Upper lobe of left lung (tissue), 6 donors: ENCODE data around the gene EEF2K. TPM values are rescaled to one million over a fixed set of nuclear protein-coding genes. Genes with fewer than 3 reads are reported as not detected.

Experiments used
- ATAC-seq, 2 donors: fragments of 200-7000 bp; cut with Tn5 transposase; one replicate each; pipeline ENCODE4 v1.9.1; 2022; ENCODE audit warnings: mild to moderate bottlenecking in 2 of 2, moderate library complexity in 2 of 2; ENCODE audit not compliant: low FRiP score in 2 of 2
- DNase-seq, 2 donors: peaks; one replicate each; pipeline ENCODE4 v3.0.0-alpha.2; 2019 to 2020
- H3K27ac ChIP-seq, 4 donors: fragments of 200-600 bp; sonication (generic); one replicate each; pipeline ENCODE4 v1.5.1; 2016 to 2019
- H3K27me3 ChIP-seq, 4 donors: fragments of 200-600 bp; sonication (generic); one replicate each; pipeline ENCODE4 v1.5.1; 2017 to 2019
- H3K36me3 ChIP-seq, 4 donors: fragments of 200-600 bp; sonication (generic); one replicate each; pipeline ENCODE4 v1.5.1; 2016 to 2019
- H3K4me1 ChIP-seq, 4 donors: fragments of 200-600 bp; sonication (generic); one replicate each; pipeline ENCODE4 v1.5.1; 2018 to 2019
- H3K4me3 ChIP-seq, 4 donors: fragments of 200-600 bp; sonication (generic); one replicate each; pipeline ENCODE4 v1.5.1; 2017 to 2019; ENCODE audit warnings: mild to moderate bottlenecking in 2 of 4, moderate library complexity in 1 of 4
- H3K9me3 ChIP-seq, 4 donors: fragments of 200-600 bp; sonication (generic); one replicate each; pipeline ENCODE4 v1.5.1; 2018 to 2019
- EP300 ChIP-seq, 4 donors: sonication (generic); formaldehyde crosslinking; IDR thresholded peaks; one replicate each; pipeline ENCODE4 v1.5.1; 2017; ENCODE audit warnings: antibody characterized with exemption in 4 of 4, control low read depth in 2 of 4
- POLR2A ChIP-seq, 4 donors: fragments of 450-650 bp; IDR thresholded peaks; one replicate each; pipeline ENCODE4 v1.5.1; 2016 to 2017; ENCODE audit warnings: antibody characterized with exemption in 4 of 4, mild to moderate bottlenecking in 2 of 4
- POLR2AphosphoS5 ChIP-seq, 2 donors: sonication (generic); formaldehyde crosslinking; IDR thresholded peaks; one replicate each; pipeline ENCODE4 v1.5.1; 2017; ENCODE audit warnings: antibody characterized with exemption in 2 of 2
- WGBS, 2 donors: methylation state at CpG; one replicate each; pipeline ENCODE4 v1.1.5; 2017 to 2018; 5-methylcytosine and 5-hydroxymethylcytosine counted together
- total RNA-seq, 6 donors: library from RNA; depleted of rRNA in 4 of 6; stranded (reverse); fragments of >200 nt in 4 of 6; gene quantifications; one replicate each; pipeline versions ENCODE4 v1.1.0 to v1.2.1, GENCODE V29; 2016 to 2021
- TF ChIP-seq, protein P1 (sequence below), 6 experiments: fragments of 450-650 bp in 4 of 6; fragments of 200-600 bp in 2 of 6; sonication (generic) in 2 of 6; IDR thresholded peaks; one replicate each; pipeline ENCODE4 v1.5.1; 2016 to 2019; ENCODE audit warnings: antibody characterized with exemption in 6 of 6
- donor health status: DM: no; HTN: no; CAD: no; lungs with moderate emphysema.
- donor health status: DM: no; HTN: yes; CAD: no; lungs with severe emphysema.

Gene EEF2K
- total RNA-seq, 6 donors from 2014 or later = 16.9 to 48.2 (median 29.2) TPM

DNA sequence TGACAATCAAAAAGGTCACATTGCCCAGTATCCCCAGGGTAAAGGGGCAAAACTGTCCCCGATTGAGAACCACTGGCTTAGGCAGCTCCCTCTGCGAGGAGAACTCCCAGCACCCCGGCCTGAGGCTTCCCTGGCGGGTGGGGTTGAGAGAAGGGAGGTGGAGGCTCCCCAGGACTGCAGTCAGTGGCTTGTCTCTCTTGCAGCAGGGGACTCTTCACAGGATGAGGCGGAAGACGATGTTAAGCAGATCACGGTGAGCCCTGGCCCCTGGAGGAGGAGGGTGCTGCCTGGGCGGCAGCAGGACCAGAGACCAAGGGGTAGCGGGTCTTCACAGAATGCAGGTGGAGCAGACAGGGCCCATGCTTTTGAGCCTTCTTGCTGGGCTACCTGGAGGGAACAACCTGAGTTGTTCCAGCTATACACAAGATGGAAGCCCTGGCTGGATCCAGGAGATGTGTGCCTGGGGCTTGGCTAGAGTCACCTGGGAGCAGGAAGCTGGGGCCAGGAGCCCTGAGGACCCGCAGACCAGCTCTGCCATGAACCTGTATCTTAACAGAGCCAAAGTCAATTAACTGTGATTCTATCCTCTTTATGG is 107.9 kb downstream of the EEF2K start:
- Histone ChIP-seq H3K4me3 (no peak overlapping the region), H3K9me3 (no peaks in the 10 kb centered on the region), H3K27ac (no peak overlapping the region), H3K4me1 (no peaks in the 10 kb centered on the region), H3K36me3 (peaks cover 24 to 100% (median 78%) of the 10 kb centered on the region in 4 donors), H3K27me3 (no peaks in the 10 kb centered on the region)
- DNase-seq (peak in 1 of 2 donors; percentile 57), ATAC-seq (no peak)
- TF ChIP-seq EP300 (IDR thresholded peaks at IDR 0.05) (no peak), POLR2A (IDR thresholded peaks at IDR 0.05) (no peak), POLR2AphosphoS5 (IDR thresholded peaks at IDR 0.05) (no peak)
- TF ChIP-seq, protein P1, sequence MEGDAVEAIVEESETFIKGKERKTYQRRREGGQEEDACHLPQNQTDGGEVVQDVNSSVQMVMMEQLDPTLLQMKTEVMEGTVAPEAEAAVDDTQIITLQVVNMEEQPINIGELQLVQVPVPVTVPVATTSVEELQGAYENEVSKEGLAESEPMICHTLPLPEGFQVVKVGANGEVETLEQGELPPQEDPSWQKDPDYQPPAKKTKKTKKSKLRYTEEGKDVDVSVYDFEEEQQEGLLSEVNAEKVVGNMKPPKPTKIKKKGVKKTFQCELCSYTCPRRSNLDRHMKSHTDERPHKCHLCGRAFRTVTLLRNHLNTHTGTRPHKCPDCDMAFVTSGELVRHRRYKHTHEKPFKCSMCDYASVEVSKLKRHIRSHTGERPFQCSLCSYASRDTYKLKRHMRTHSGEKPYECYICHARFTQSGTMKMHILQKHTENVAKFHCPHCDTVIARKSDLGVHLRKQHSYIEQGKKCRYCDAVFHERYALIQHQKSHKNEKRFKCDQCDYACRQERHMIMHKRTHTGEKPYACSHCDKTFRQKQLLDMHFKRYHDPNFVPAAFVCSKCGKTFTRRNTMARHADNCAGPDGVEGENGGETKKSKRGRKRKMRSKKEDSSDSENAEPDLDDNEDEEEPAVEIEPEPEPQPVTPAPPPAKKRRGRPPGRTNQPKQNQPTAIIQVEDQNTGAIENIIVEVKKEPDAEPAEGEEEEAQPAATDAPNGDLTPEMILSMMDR (IDR thresholded peaks at IDR 0.05) = no peak
- WGBS, 2 donors = 95 to 97% methylated on average over 10 of the region's 10 CpGs

DNA sequence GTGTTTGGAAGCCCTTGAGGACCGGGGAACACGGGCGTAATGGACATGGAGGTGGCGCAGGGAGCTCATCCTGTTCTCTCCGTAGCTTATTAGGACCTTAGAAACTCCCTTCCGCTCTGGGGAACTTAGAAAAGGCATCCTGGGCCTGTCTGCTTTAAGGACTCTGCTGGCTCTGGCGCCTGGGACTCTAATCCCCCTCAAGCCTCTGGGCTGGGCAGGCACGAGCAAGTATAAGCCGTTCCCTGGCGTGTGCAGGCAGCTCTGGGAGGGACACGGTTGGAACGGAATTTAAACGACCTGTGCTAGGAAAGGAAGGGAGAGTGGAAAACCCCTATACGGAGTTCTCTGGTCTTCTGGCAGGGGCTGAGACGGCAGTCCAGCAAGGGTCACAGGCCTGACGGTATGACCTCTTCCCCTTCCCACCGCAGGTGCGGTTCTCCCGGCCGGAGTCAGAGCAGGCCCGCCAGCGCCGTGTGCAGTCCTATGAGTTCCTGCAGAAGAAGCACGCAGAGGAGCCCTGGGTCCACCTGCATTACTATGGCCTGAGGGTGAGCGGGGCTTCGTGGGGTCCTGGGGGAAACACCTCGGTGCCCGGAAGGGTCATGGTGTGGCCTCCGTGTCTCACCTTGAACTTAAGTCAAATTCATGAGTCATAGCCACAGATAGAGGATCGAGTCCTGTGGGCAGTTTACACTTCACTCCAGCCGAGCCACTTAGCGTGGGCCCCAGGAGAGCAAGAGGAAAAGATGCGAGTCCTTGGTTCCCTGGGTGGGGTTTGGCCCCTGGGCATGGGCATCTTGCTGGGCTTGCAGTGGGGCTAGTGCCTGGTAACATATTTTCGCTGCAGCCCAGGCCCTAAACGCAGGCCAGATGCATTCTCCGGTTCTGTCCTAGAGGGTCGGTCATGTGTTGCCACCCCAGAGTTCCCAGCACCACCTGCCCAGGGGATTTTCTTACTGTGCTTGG is 108.9 kb downstream of the EEF2K start:
- ATAC-seq (no peak), DNase-seq (peak in 1 of 2 donors; percentile 57)

DNA sequence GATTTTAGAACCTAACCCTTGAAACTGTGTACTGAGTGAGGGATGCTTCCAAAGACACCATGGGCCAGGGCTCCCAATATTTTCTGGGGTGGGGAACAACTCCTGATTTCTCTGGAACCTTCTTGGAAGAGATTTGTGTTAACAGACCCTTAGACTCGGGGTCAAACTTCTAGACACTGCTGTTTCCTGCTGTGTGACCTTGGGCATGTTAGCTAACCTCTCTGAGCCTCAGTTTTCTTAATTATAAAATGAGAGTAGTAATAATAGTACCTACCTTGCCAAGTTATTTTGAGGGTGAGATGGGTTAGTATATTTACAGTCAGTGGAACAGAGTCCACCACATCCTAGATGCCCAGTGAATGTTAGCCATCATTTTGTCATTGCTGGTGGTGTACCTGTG is 109.9 kb downstream of the EEF2K start:
- WGBS, 2 donors = 82 to 91% methylated on average over 1 of the region's 1 CpG
- DNase-seq = no peak
- Histone ChIP-seq H3K27ac (no peak overlapping the region), H3K4me3 (no peak overlapping the region), H3K9me3 (no peaks in the 10 kb centered on the region), H3K36me3 (peaks cover 14 to 97% (median 76%) of the 10 kb centered on the region in 4 donors), H3K27me3 (no peaks in the 10 kb centered on the region), H3K4me1 (no peaks in the 10 kb centered on the region)
- TF ChIP-seq, protein P1 (IDR thresholded peaks at IDR 0.05) = no peak
- TF ChIP-seq POLR2A (IDR thresholded peaks at IDR 0.05) (no peak), EP300 (IDR thresholded peaks at IDR 0.05) (no peak), POLR2AphosphoS5 (IDR thresholded peaks at IDR 0.05) (no peak)
- no peak for ATAC-seq

More for the DNA sequence above, 108.9 kb downstream of the EEF2K start:
- no peak overlapping the region for H3K27ac ChIP-seq
- H3K9me3 ChIP-seq = no peaks in the 10 kb centered on the region
- TF ChIP-seq POLR2AphosphoS5 (IDR thresholded peaks at IDR 0.05) = no peak
- no peak for TF ChIP-seq POLR2A (IDR thresholded peaks at IDR 0.05)
- TF ChIP-seq, protein P1 (IDR thresholded peaks at IDR 0.05) = no peak
- TF ChIP-seq EP300 (IDR thresholded peaks at IDR 0.05) = no peak
- H3K36me3 ChIP-seq = peaks cover 17 to 100% (median 76%) of the 10 kb centered on the region in 4 donors
- H3K27me3 ChIP-seq = no peaks in the 10 kb centered on the region
- no peak overlapping the region for H3K4me3 ChIP-seq
- 91 to 93% methylated on average over 36 to 37 of the region's 37 CpGs for whole genome bisulfite sequencing, 2 donors
- no peaks in the 10 kb centered on the region for H3K4me1 ChIP-seq

DNA sequence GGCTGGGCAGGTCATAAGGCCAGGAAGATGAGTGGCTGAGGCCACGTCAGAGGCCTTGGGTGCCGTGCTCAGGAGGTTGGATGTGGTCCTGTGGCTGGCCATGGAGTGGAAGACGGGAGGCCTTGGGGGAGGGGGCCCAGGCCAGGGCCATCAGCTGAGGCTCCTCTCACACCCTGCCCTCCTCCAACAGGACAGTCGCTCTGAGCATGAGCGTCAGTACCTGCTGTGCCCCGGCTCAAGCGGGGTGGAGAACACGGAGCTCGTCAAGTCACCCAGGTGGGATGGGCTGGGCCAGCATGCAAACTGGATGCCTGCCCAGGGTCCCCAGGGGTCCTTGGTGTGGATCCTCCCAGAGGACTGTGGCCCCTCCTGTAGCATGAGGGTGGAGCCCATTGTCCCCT is 110.3 kb downstream of the EEF2K start:
- Histone ChIP-seq H3K27me3 (no peaks in the 10 kb centered on the region), H3K4me1 (peaks cover 0 to 3% (median 0%) of the 10 kb centered on the region in 4 donors), H3K9me3 (no peaks in the 10 kb centered on the region), H3K4me3 (no peak overlapping the region), H3K36me3 (peaks cover 14 to 94% (median 76%) of the 10 kb centered on the region in 4 donors), H3K27ac (no peak overlapping the region)
- peak in 1 of 2 donors; percentile 63 for DNase-seq
- peak in 1 of 2 donors; percentile 2 for ATAC-seq
- 88 to 91% methylated on average over 8 to 9 of the region's 9 CpGs for WGBS, 2 donors
- TF ChIP-seq POLR2AphosphoS5 (IDR thresholded peaks at IDR 0.05) (no peak), POLR2A (IDR thresholded peaks at IDR 0.05) (no peak), EP300 (IDR thresholded peaks at IDR 0.05) (no peak)
- TF ChIP-seq, protein P1 (IDR thresholded peaks at IDR 0.05) = no peak
